CMK (cell line): ENCODE measurements around the gene DIS3L.
"Not testable (repeated sequence)": the region's sequence is repeated elsewhere in the genome, so short reads cannot be mapped to it uniquely, and the experiment has no call there.

Source experiments
- DNase-seq: peaks from one replicate; pipeline ENCODE4 v3.0.0-alpha.2; 2010; ENCODE audit warnings: low read depth

Gene DIS3L

DNA sequence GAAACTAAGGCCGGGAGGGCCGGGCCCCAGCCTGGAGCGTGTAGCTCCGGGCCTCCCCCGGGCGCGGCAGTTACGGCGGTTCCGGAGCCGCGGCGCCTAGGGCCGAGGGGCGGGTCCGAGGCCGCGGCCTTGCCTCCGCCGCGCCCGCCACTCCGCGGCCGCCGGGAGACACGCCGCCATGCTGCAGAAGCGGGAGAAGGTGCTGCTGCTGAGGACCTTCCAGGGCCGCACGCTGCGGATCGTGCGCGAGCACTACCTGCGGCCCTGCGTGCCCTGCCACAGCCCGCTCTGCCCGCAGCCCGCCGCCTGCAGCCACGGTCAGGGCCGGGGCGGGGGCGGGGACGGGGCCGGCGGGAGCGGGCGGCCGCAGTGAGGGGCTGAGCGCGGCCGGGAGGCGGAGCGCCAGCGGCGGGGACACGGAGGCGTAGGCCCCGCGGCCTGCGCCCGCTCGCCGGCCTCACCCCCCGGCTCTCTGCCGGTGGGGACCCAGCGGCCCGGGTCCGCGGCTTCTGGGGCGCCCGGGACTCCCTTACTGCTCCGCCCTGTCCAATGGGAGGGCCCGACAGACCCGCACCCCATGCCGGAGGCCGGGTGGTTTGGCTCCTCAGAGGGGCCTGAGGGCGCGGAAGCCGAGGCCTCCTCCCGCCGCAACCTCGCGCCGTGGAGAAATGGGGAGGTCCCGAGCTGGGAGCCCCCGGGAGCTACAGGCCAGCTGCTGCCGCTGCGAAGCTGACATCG is at the start of gene DIS3L:
Gene DIS3L (plus strand): TSS at position 150 of the 738 bp plus-strand sequence. CDS start 29 bp downstream, at position 179.
- DNase-seq: peak; percentile 47

DNA sequence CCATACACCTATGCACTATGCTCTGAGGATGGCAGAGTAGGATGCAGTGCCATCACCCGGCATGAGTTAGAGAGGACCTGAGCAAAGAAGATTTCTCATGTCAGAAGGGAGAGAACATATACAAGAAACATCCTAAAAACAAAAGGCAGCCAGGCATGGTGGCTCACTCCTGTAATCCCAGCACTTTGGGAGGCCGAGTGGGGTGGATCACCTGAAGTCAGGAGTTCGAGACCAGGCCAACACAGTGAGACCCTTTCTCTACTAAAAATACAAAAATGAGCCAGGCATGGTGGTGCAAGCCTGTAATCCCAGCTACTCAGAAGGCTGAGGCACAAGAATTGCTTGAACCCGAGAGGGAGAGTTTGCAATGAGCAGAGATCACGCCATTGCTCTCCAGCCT is 47.5 kb upstream of the DIS3L start:
- DNase-seq: not testable (repeated sequence)

DNA sequence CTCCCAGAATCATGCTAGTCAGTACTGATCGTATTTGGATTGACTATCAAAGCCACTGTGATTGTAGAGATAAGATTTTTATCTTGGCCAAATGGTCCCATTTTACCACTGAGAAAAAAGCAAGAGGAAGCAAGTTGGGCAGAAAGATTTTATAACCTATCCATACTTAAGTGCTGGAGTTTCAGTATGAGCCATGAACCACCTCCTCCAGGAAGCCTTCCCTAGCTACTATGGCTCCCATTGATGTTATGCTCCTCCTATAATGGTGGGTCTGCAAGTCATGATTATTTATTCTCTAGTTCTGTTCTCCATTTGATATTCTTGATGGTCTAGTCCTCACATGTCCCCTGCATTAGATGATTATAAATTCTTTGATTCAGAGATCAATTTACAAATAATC is 46.4 kb upstream of the DIS3L start:
- no peak for DNase-seq

DNA sequence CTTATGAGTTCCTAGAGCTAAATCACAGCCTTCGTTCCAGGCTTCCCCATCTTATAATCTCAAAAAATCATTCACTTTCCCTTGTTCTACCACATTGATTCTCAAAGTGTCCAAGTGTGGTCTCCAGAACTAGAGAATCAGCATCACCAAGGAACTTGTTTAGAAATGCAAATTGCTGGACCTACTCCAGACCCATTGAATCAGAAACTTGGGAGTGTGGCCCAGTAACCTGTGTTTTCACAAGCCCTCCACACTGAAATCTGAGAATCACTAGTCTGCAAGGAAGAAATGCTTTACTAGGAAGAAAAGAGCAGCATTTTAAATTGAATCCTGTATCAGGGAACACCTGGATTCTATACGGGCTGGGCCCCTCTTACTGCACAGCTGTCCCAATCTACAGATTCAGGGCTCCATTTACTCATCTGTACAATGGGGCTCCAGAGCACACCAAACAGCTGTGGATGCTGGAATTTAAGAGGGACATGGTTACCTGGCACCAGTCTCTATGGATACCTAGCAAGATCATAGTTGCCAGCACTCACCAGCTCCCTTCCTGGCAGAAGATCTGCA is 43.7 kb upstream of the DIS3L start:
- no peak for DNase-seq

DNA sequence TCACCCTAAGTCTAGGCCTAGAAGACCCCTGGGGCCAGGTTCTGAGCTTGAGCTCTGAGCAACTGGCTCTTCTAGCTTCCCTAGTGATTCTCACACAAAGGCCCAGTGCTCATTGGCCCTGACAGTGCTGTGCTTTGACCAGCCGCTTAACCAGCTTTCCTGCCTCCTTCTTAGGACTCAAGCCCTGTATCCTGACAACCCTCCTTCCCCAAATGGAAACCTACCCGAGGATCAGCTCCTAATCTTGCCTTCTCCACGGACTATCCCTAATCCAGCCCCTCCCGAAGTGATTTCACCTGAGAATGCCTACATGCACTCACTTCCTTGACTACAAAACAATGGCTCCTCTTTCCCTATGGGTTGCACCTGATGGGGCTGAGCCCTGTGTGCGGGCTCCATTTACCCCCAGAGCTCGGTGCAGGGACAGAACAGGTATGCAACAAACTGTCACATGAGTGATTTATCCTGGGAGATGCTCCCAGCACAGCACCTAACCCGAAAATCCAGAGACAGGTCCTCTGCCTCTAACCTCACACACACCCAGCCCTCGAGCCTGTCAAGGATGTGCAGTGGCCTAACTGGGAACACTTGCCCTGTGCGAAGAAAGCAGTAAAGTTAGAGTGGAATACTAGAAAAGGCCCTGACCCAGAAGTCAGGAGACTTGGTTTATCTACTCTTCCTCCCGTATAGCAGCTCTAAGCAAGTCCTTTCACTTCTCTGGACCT is 42.1 kb upstream of the DIS3L start:
- DNase-seq: no peak

DNA sequence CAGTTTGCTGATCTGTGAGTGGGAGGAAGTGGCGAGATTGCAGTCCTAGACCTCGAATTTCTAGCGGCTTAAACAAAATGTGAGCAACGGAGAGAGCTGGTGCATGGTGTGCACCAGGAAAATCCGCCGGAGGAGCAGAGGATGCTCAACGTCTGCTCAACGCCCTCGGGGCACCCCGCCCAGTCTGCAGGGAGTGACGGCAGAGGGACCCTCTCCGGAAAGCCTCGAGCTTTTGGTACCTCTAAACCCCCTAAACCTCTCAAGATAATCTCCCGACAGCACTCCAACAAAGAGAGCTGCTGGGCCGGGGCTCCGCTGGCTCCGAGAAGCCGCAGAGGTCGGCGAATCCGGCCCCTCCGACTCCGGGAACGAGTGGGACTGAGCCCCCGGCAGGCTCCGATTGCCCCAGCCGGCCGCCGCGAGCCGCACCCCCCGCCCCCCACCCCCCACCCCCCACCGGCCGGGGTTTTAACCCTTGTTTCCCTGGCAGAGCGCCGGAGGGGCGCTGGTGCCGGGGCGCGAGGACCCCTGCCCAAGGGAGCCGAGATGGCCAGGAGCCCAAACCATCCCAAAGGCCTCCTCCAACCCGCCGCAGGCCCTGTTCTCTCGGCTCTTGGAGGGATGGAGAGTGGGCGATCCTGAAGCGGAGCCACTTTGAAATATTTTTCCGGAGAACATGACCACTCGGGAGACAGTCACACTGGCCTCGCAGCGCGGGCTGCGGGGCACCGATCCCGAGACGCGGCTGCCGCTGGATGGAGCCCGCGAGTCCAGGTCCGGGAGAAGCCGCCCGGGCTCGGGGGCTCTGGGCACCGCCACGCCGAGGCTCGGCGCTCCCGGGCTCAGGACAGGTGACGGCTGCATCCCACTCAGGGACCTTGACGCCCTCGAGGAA is 41.3 kb upstream of the DIS3L start:
- DNase-seq: no peak

GRCh38 chr15:66252685-66253417 is 40.5 kb upstream of the DIS3L start:
- DNase-seq: no peak

DNA sequence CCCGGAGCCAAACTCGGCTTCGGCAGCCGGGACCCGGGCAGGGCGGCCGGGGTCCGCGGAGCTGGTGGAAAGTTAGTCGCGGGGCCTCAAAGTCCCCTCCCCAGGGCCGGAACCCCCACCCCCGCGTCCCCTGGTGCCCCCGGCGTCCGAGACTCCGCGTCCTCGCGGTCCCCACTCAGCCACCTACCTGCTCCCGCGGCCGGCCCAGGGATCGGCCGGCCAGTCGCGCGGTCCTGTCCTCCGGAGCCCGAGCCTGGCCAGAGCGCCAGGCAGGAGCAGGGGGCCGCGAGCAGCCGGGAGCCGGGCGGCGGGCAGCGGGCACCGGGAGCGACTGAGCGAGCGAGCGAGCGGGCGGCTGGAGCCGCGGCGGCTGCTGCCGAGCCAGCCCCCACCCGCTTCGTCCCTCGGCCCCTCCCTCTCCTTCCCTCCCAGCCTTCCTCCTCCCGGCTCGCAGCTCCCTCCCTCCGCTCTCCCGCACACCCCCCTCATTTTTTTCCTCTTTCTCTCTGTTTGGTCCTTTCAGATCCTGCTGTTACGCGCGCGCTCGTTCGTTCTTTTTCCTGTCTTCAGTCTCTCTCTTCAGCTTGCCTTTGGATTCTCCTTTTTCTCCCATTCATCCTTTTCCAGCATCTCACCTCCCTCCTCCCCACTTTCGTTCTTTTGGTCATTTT is 39.8 kb upstream of the DIS3L start, which contains the start of gene MEGF11:
Gene MEGF11 (minus strand): TSS at position 333 of the 671 bp plus-strand sequence. CDS start 125,347 bp downstream, outside the sequence.
- DNase-seq: no peak

- no peak for DNase-seq
These were observed 39.0 kb upstream of the DIS3L start for GRCh38 chr15:66254089-66254950.

DNA sequence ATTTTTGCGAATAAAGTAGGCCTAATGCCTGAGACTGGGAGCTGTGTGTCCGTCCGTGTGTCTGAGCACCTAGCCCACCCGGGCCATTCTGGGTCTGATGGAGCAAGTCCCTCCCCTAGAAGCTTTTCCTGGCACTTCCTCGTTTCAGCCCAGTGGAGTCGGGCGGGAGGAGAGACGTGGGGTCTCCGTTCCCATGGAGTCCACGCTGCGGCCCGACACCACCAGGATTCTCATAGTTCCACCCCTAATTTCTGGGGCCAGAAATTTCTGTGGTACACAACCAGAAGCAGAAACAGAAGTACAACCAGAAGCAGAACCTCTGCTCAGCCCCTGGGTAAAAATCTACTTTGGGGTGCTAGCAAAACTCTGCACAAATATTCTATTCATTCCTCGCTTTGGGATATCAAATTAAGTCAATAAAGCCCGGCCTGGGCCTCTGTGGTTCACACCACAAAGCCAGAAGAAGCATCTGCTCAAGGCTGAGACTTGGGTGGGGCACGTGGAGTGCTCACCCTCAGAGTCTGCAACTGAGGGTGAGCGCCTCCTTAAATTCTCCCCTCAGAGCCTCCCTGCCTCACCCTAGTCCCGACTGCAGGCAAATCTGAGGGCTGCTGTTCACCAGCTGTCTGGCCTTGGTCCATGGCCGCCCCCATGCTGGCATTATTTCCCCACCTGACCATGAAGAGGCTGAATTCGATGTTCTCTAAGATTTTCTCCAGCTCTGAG is 38.3 kb upstream of the DIS3L start:
- DNase-seq: no peak

- DNase-seq: no peak
These were observed 36.7 kb upstream of the DIS3L start for GRCh38 chr15:66256692-66257091.

- no peak for DNase-seq
These were observed 32.3 kb upstream of the DIS3L start for GRCh38 chr15:66261056-66261455.

DNA sequence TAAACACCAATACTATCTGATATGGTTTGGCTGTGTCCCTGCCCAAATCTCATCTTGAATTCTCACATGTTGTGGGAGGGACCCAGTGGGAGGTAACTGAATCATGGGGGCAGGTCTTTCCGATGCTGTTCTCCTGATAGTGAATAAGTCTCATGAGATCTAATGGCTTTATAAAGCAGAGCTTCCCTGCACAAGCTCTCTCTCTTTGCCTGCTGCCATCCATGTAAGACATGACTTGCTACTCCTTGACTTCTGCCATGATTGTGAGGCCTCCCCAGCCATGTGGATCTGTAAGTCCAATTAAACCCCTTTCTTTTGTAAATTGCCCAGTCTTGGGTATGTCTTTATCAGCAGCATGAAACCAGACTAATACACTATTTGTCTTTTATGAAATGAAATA is 30.5 kb upstream of the DIS3L start:
- not testable (repeated sequence) for DNase-seq

DNA sequence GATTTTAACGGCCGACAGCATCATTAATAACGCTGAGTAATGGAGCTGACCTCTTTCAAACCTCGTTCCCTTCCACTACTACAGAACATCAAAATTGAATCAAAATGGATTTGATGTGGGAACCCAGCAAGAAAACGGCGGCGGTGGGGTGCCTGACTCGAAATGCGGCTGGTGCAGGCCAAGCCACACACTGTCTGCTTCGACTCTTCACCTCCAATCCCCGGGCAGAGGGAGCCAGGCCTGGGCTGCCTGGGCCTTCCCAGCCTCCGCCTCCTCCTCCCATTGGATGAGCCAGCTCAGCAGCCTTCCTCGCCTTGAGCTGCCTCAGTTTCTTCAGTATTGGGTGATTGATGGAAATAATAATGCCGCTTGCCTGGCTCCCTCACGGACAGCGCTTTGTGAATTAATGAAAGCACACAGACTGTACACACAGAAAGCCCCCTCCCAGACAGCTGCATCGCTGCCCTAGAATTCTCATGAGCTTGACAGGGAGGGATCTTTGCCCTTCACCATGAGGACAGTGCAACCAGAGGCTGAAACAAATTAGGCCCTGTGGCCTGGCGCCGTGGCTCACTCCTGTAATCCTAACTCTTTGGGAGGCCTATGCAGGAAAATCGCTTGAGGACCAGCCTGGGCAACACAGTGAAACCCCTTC is 28.4 kb upstream of the DIS3L start:
- DNase-seq: no peak

GRCh38 chr15:66269326-66270090 is 23.9 kb upstream of the DIS3L start:
- no peak for DNase-seq

DNA sequence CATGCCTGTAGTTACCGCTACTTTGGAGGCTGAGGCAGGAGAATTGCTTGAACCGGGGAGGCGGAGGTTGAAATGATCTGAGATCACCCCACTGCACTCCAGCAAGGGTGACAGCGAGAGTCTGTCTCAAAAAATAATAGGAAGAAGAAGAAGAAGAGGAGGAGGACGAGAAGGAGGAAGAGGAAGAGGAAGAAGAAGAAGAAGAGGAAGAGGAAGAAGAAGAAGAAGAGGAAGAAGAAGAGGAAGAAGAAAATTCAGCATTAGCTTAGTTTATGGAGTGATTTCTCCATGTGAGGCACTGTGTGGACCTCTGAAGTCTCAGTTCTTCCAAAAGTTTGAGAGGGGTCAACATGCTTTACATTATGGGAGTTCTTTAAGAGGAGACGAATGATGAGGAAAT is 22.4 kb upstream of the DIS3L start:
- DNase-seq: no peak

DNA sequence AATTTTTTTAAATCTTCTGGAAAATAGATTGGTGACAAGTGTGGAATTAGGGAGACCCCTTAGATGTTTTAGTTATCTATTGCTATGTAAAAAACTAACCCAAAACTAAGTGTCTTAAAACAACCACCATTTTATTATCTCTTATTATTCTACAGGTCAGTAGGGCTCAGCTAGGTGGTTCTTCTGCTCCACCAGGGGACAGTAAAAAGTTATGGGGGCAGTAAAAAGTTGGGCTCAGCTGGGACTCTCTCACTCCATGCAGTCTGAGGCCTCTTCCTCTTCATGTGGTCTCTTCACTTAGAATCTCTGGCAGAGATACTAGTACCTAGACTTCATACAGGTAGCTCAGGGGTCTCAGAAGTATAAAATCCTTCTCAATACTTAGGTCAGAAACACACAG is 18.0 kb upstream of the DIS3L start:
- DNase-seq: no peak

DNA sequence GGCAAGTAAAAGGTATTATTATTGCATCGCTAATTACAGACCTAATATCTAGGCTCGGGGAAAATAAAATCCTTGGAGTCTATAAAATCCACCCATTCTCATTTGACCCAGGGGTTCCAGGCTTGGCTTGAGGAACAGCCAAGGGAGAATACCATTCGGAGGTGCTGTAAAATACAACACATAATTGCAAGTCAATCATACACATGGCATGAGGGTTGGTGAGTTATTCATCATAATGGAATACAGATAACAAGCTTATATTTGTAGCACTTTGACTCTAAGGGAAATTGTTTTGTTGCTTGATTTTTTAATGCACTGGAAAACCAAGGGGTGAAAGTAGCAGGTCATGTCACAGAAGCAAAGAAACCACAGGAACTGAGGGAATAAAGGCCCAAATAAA is 16.8 kb upstream of the DIS3L start:
- no peak for DNase-seq
